GM18505 (cell line): Measurements from ENCODE around the gene IL15.
A peak's percentile ranks its signal among the peaks of the same experiment; 100 is the strongest.
"Not testable (repeated sequence)": the region's sequence is repeated elsewhere in the genome, so short reads cannot be mapped to it uniquely, and the experiment has no call there.

Experiments
- ATAC-seq: cut with Tn5 transposase; IDR thresholded peaks from one replicate; pipeline ENCODE4 v1.9.1; 2021; ENCODE audit not compliant: unreplicated experiment
- POLR2A ChIP-seq: IDR thresholded peaks from 4 replicates; pipeline ENCODE4 v1.6.1; 2011; ENCODE audit warnings: borderline replicate concordance; ENCODE audit not compliant: insufficient read depth, insufficient read length; ENCODE audit errors: extremely low read depth

IL15 gene

GRCh38 chr4:141636082-141636770 is at the start of gene IL15:
Gene IL15, plus strand, starts transcription at chr4:141636583. Its CDS starts 82,882 bp downstream, at chr4:141719465.
- TF ChIP-seq POLR2A, result no peak
- ATAC-seq, result peak; percentile 68

- ATAC-seq, result no peak
- TF ChIP-seq POLR2A, result no peak
Observed at GRCh38 chr4:141587897-141588296, 48.5 kb upstream of the IL15 start.

DNA sequence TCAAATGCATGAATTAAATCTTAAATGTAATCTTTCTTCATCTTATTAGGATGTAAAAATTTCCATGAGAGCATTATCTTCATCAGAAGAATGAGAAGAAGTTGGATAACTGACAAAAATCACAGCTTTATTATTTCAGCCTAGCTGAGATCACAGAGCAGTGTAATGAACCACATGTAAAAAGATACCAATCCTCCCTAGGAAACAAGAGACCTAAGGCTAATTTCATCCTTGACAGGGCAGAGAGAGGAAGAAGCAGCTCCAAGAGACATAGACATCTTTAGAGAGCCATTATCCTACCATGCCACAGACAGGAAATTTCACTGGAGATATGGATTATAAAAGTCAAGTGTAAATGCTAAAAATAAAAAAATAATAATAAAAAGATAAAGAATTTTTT is 40.9 kb upstream of the IL15 start:
- no peak for TF ChIP-seq POLR2A
- ATAC-seq, result no peak

GRCh38 chr4:141599853-141600252 is 36.5 kb upstream of the IL15 start:
- no peak for ATAC-seq
- no peak for TF ChIP-seq POLR2A

- ATAC-seq, result not testable (repeated sequence)
Observed at GRCh38 chr4:141604683-141605082, 31.7 kb upstream of the IL15 start.

GRCh38 chr4:141605425-141605856 is 30.9 kb upstream of the IL15 start:
- no peak for TF ChIP-seq POLR2A
- no peak for ATAC-seq

DNA sequence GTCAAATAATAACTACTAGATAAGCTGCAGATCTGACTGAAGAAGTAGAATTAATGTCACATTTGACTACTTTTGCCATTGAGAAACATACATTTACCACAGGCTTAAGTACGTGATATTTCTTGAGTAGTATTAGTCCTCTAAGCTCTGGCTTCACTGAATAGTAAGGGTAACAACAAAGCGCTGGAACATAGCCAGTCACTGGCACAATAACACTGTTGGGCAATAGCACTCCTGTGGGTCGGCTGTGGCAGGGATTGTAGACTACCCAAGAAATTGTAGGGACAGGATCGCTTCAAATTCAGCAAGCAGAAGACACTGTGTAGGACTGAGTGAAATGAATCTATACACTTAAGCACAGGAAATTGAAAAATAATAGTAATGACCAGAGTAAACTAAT is 27.1 kb upstream of the IL15 start:
- ATAC-seq, result no peak
- TF ChIP-seq POLR2A, result no peak

- no peak for TF ChIP-seq POLR2A
- no peak for ATAC-seq
Observed at GRCh38 chr4:141610365-141610764, 26.0 kb upstream of the IL15 start.

- ATAC-seq, result peak; percentile 75
- no peak for TF ChIP-seq POLR2A
Observed at GRCh38 chr4:141614878-141615586, 21.4 kb upstream of the IL15 start.

- not testable (repeated sequence) for ATAC-seq
Observed at GRCh38 chr4:141615587-141615918, 20.8 kb upstream of the IL15 start.

- no peak for TF ChIP-seq POLR2A
- ATAC-seq, result no peak
Observed at GRCh38 chr4:141620715-141621114, 15.7 kb upstream of the IL15 start.

GRCh38 chr4:141625023-141625422 is 11.4 kb upstream of the IL15 start:
- no peak for TF ChIP-seq POLR2A
- ATAC-seq, result no peak

- ATAC-seq, result no peak
- no peak for TF ChIP-seq POLR2A
Observed at GRCh38 chr4:141630854-141631253, 5.5 kb upstream of the IL15 start.

- TF ChIP-seq POLR2A, result no peak
- ATAC-seq, result peak; percentile 29
Observed at GRCh38 chr4:141635736-141636081, 674 bp upstream of the IL15 start.
